ENCODE data around the gene SLC44A4.

SLC44A4 gene

GRCh38 chr6:31905041-31905440, 26.2 kb upstream of the SLC44A4 start:
- Histone ChIP-seq H2AFZ (ENCODE audit: low read depth, low read length) (no peak overlapping the region), H3K9ac (ENCODE audit: low read length) (no peak overlapping the region), H3K36me3 (replicated peaks; ENCODE audit: low read depth, low read length) (no peaks in the 10 kb centered on the region), H3K79me2 (ENCODE audit: low read length) (no peaks in the 10 kb centered on the region), H3K4me3 (ENCODE audit: low read length) (no peak overlapping the region), H3K4me1 (ENCODE audit: low read length) (peaks cover 24% of the 10 kb centered on the region), H3K27ac (ENCODE audit: low read length) (no peak overlapping the region), H3K27me3 (ENCODE audit: low read depth, low read length) (peaks cover 9% of the 10 kb centered on the region; the same call in 1 of the 2 replicates), H3K9me3 (ENCODE audit: insufficient read depth, low read length) (no peaks in the 10 kb centered on the region), H4K20me1 (ENCODE audit: insufficient read depth, low read length) (no peaks in the 10 kb centered on the region), H3K4me2 (ENCODE audit: low read length) (no peak overlapping the region)
- TF ChIP-seq CTCF (IDR thresholded peaks at IDR 0.05; ENCODE audit: low read depth, low read length) (no peak), EZH2phosphoT487 (IDR thresholded peaks at IDR 0.05; ENCODE audit: low read depth) (no peak)

- Histone ChIP-seq H3K79me2 (ENCODE audit: low read length) (no peaks in the 10 kb centered on the region), H3K9ac (ENCODE audit: low read length) (no peak overlapping the region), H3K36me3 (replicated peaks; ENCODE audit: low read depth, low read length) (no peaks in the 10 kb centered on the region), H3K9me3 (ENCODE audit: insufficient read depth, low read length) (no peaks in the 10 kb centered on the region), H4K20me1 (ENCODE audit: insufficient read depth, low read length) (no peaks in the 10 kb centered on the region), H3K27me3 (ENCODE audit: low read depth, low read length) (peaks cover 9% of the 10 kb centered on the region; the same call in 1 of the 2 replicates), H3K27ac (ENCODE audit: low read length) (no peak overlapping the region), H3K4me3 (ENCODE audit: low read length) (no peak overlapping the region), H2AFZ (ENCODE audit: low read depth, low read length) (no peak overlapping the region), H3K4me2 (ENCODE audit: low read length) (no peak overlapping the region), H3K4me1 (ENCODE audit: low read length) (peaks cover 26% of the 10 kb centered on the region)
- no peak for TF ChIP-seq CTCF (IDR thresholded peaks at IDR 0.05; ENCODE audit: low read depth, low read length)
- no peak for TF ChIP-seq EZH2phosphoT487 (IDR thresholded peaks at IDR 0.05; ENCODE audit: low read depth)
These were observed 25.2 kb upstream of the SLC44A4 start for GRCh38 chr6:31903957-31904356.

- Histone ChIP-seq H2AFZ (ENCODE audit: low read depth, low read length) (peak within 1 kb of the TSS; percentile 9; the same call in 1 of the 2 replicates), H3K4me2 (ENCODE audit: low read length) (peak within 1 kb of the TSS; percentile 84), H3K27me3 (ENCODE audit: low read depth, low read length) (peaks cover 9% of the 10 kb centered on the region; the same call in 1 of the 2 replicates), H3K27ac (ENCODE audit: low read length) (peak within 1 kb of the TSS; percentile 39), H3K4me1 (ENCODE audit: low read length) (peaks cover 26% of the 10 kb centered on the region), H3K4me3 (ENCODE audit: low read length) (peak within 1 kb of the TSS; percentile 87), H3K9me3 (ENCODE audit: insufficient read depth, low read length) (no peaks in the 10 kb centered on the region), H3K79me2 (ENCODE audit: low read length) (peaks cover 14% of the 10 kb centered on the region), H3K9ac (ENCODE audit: low read length) (peak within 1 kb of the TSS; percentile 60), H3K36me3 (replicated peaks; ENCODE audit: low read depth, low read length) (no peaks in the 10 kb centered on the region), H4K20me1 (ENCODE audit: insufficient read depth, low read length) (peaks cover 3% of the 10 kb centered on the region; the same call in 1 of the 2 replicates)
- TF ChIP-seq CTCF (IDR thresholded peaks at IDR 0.05; ENCODE audit: low read depth, low read length) = no peak
- TF ChIP-seq EZH2phosphoT487 (IDR thresholded peaks at IDR 0.05; ENCODE audit: low read depth) = no peak
These were observed 23.3 kb upstream of the SLC44A4 start, which contains the start of gene ZBTB12 for GRCh38 chr6:31901953-31902643. Gene ZBTB12, minus strand, starts transcription at chr6:31902086. Its CDS starts 781 bp downstream, at chr6:31901305.

GRCh38 chr6:31901415-31901952, 22.7 kb upstream of the SLC44A4 start:
- Histone ChIP-seq H3K36me3 (replicated peaks; ENCODE audit: low read depth, low read length) (no peaks in the 10 kb centered on the region), H3K27me3 (ENCODE audit: low read depth, low read length) (peaks cover 8% of the 10 kb centered on the region; the same call in 1 of the 2 replicates), H3K4me2 (ENCODE audit: low read length) (peak overlapping the region; percentile 84), H3K27ac (ENCODE audit: low read length) (peak overlapping the region; percentile 39), H4K20me1 (ENCODE audit: insufficient read depth, low read length) (peaks cover 3% of the 10 kb centered on the region; the same call in 1 of the 2 replicates), H3K9me3 (ENCODE audit: insufficient read depth, low read length) (no peaks in the 10 kb centered on the region), H3K79me2 (ENCODE audit: low read length) (peaks cover 20% of the 10 kb centered on the region), H3K4me3 (ENCODE audit: low read length) (peak overlapping the region; percentile 87), H3K4me1 (ENCODE audit: low read length) (peaks cover 28% of the 10 kb centered on the region), H2AFZ (ENCODE audit: low read depth, low read length) (no peak overlapping the region), H3K9ac (ENCODE audit: low read length) (peak overlapping the region; percentile 60)
- TF ChIP-seq EZH2phosphoT487 (IDR thresholded peaks at IDR 0.05; ENCODE audit: low read depth) (no peak), CTCF (IDR thresholded peaks at IDR 0.05; ENCODE audit: low read depth, low read length) (no peak)

Data from OCI-LY3 (cell line).